HepG2 (cell line): ENCODE measurements around the gene MATK. TPM values are rescaled to one million over a fixed set of nuclear protein-coding genes. Genes with fewer than 3 reads are reported as not detected.

Experiments
- ATAC-seq: fragments of 200-7000 bp; cut with Tn5 transposase; 3 replicates; pipeline ENCODE4 v1.9.1; 2020; ENCODE audit warnings: mild to moderate bottlenecking, moderate library complexity
- BruUV-seq: library from RNA; stranded (reverse); fragments of 400-500 nt; replicated peaks from 2 replicates; lab custom pipeline; 2021; lab: Mats Ljungman, UMichigan
- CTCF ChIA-PET: fragments of 300-600 bp; formaldehyde crosslinking; extraction: SDS; loops from one replicate; lab custom pipeline; 2021; ENCODE audit warnings: low total read pairs, inconsistent platforms, low intra/inter-chr PET ratio; lab: Yijun Ruan, JAX
- POLR2A ChIA-PET: fragments of 350-600 bp; sonication (Branson Sonifier 250); formaldehyde crosslinking; loops from one replicate; lab custom pipeline; 2020; ENCODE audit warnings: antibody characterized with exemption, inconsistent platforms; lab: Yijun Ruan, JAX
- DNase-seq: peaks from one replicate; pipeline ENCODE4 v3.0.0-alpha.2; 2015; ENCODE audit warnings: low spot score
- FAIRE-seq: peaks from 3 replicates; lab custom pipeline; 2011; peaks lifted over from hg19 to GRCh38; lab: Jason Lieb, UNC
- H2AFZ ChIP-seq: one replicate; pipeline ENCODE4 v1.6.1; 2011; ENCODE audit warnings: low read length, inconsistent platforms
- H3K27ac ChIP-seq: fragments of 300-600 bp; 3 replicates; pipeline ENCODE4 v1.8.0; 2011; ENCODE audit warnings: mixed run types, mild to moderate bottlenecking, mixed read lengths, low read length, inconsistent platforms; ENCODE audit not compliant: insufficient read depth; ENCODE audit errors: extremely low read length
- H3K27me3 ChIP-seq, 2 experiments: fragments of 200-600 bp in 1 of 2; 2 replicates in 1 of 2; 3 replicates in 1 of 2; pipeline versions ENCODE4 v1.6.0 to v1.8.0; 2011; ENCODE audit warnings: low read length in 2 of 2, mild to moderate bottlenecking in 2 of 2, moderate library complexity in 2 of 2, inconsistent platforms in 1 of 2; ENCODE audit not compliant: insufficient read depth in 2 of 2, control insufficient read depth in 1 of 2
- H3K36me3 ChIP-seq, 2 experiments: fragments of 200-600 bp in 1 of 2; replicated peaks in 1 of 2; 2 replicates in 1 of 2; 3 replicates in 1 of 2; pipeline versions ENCODE4 v1.5.1 to v1.8.0; 2011; ENCODE audit warnings: low read length in 2 of 2, inconsistent platforms in 1 of 2; ENCODE audit not compliant: insufficient read depth in 2 of 2, control insufficient read depth in 1 of 2
- H3K4me1 ChIP-seq: 2 replicates; pipeline ENCODE4 v1.5.1; 2012; ENCODE audit warnings: low read length, inconsistent platforms; ENCODE audit not compliant: insufficient read depth
- H3K4me2 ChIP-seq: 2 replicates; pipeline ENCODE4 v1.6.0; 2011; ENCODE audit warnings: low read depth, low read length, inconsistent platforms
- H3K4me3 ChIP-seq, 3 experiments: fragments of 200-600 bp in 1 of 3; sonication (generic), shearing (Covaris generic) in 1 of 3; replicated peaks in 1 of 3; 2 replicates each; pipeline ENCODE4 v1.5.1; 2011 to 2016; ENCODE audit warnings: low read length in 3 of 3, inconsistent platforms in 2 of 3, low read depth in 2 of 3, mild to moderate bottlenecking in 2 of 3, control low read depth in 1 of 3, mixed read lengths in 1 of 3; ENCODE audit not compliant: insufficient read depth in 1 of 3
- H3K79me2 ChIP-seq: one replicate; pipeline ENCODE4 v1.6.1; 2011; ENCODE audit warnings: low read length, inconsistent platforms; ENCODE audit not compliant: insufficient read depth
- H3K9ac ChIP-seq: 2 replicates; pipeline ENCODE4 v1.6.0; 2011; ENCODE audit warnings: mild to moderate bottlenecking, low read depth, low read length, inconsistent platforms; ENCODE audit not compliant: insufficient read depth
- H3K9me3 ChIP-seq: 2 replicates; pipeline ENCODE4 v1.5.1; 2012; ENCODE audit warnings: mild to moderate bottlenecking, low read length
- H4K20me1 ChIP-seq: 2 replicates; pipeline ENCODE4 v1.6.0; 2011; ENCODE audit warnings: inconsistent platforms, mild to moderate bottlenecking, low read length, moderate library complexity; ENCODE audit not compliant: insufficient read depth
- CBFB ChIP-seq: sonication (generic); formaldehyde crosslinking; IDR thresholded peaks from 2 replicates; pipeline ENCODE4 v1.4.0; 2020; ENCODE audit warnings: missing genetic modification reagents
- EHMT2 ChIP-seq: fragments of 200-600 bp; sonication (generic); IDR thresholded peaks from 2 replicates; pipeline ENCODE4 v1.7.0; 2017; ENCODE audit warnings: antibody characterized with exemption, low read depth, low read length, borderline replicate concordance
- ELF3 ChIP-seq: IDR thresholded peaks from 2 replicates; pipeline ENCODE4 v1.6.1; 2016; ENCODE audit warnings: missing genetic modification reagents, missing compliant biosample characterization
- HNF1A ChIP-seq, 2 experiments: sonication (generic) in 1 of 2; formaldehyde crosslinking in 1 of 2; IDR thresholded peaks; 2 replicates each; pipeline versions ENCODE4 v1.4.0 to v1.6.1; 2016 to 2020; ENCODE audit warnings: borderline replicate concordance in 1 of 2, low read depth in 1 of 2, mild to moderate bottlenecking in 1 of 2, missing genetic modification reagents in 1 of 2
- ISX ChIP-seq: sonication (generic); formaldehyde crosslinking; conservative IDR thresholded peaks from 2 replicates; pipeline ENCODE4 v1.5.0; 2020; ENCODE audit warnings: missing genetic modification reagents
- KLF6 ChIP-seq: IDR thresholded peaks from 2 replicates; pipeline ENCODE4 v1.8.0; 2016; ENCODE audit warnings: missing biosample characterization, missing genetic modification reagents
- PLRG1 ChIP-seq: fragments of 450-650 bp; conservative IDR thresholded peaks from 2 replicates; pipeline ENCODE4 v1.6.1; 2016
- SAP130 ChIP-seq: IDR thresholded peaks from 2 replicates; pipeline ENCODE4 v1.6.1; 2016; ENCODE audit warnings: low read depth
- SOX6 ChIP-seq, 2 experiments: fragments of 450-650 bp in 1 of 2; sonication (generic) in 1 of 2; formaldehyde crosslinking in 1 of 2; IDR thresholded peaks; 2 replicates each; pipeline versions ENCODE4 v1.4.0 to v1.6.1; 2017 to 2020; ENCODE audit warnings: antibody characterized with exemption in 1 of 2, mild to moderate bottlenecking in 1 of 2, missing genetic modification reagents in 1 of 2
- ZBTB8A ChIP-seq: sonication (generic); formaldehyde crosslinking; IDR thresholded peaks from 2 replicates; pipeline ENCODE4 v1.4.0; 2020; ENCODE audit warnings: mild to moderate bottlenecking, low read depth, missing genetic modification reagents, borderline replicate concordance
- ZNF235 ChIP-seq: sonication (generic); formaldehyde crosslinking; IDR thresholded peaks from 2 replicates; pipeline ENCODE4 v1.8.1; 2023; ENCODE audit warnings: mild to moderate bottlenecking, missing genetic modification reagents, borderline replicate concordance
- ZNF276 ChIP-seq: sonication (generic); formaldehyde crosslinking; IDR thresholded peaks from 2 replicates; pipeline ENCODE4 v1.4.0; 2020; ENCODE audit warnings: mild to moderate bottlenecking, low read depth, missing genetic modification reagents
- ZNF549 ChIP-seq: sonication (generic); formaldehyde crosslinking; IDR thresholded peaks from 2 replicates; pipeline ENCODE4 v1.5.0; 2020; ENCODE audit warnings: missing genetic modification reagents
- WGBS: methylation state at CpG from one replicate; pipeline ENCODE4 v1.1.6; 2017; ENCODE audit warnings: low lambda C conversion rate; 5-methylcytosine and 5-hydroxymethylcytosine counted together
- in situ Hi-C: cut with HindIII; loops from 2 replicates; pipeline ENCODE4 v1.10.0; 2017; ENCODE audit warnings: low pct_unique_long_range_greater_than_20kb; ENCODE audit not compliant: extremely low pct_ligation_motif_present
- intact Hi-C: fragments of 100-400 bp; cut with micrococcal nuclease; formaldehyde crosslinking; loops from one replicate; pipeline ENCODE4 v1.10.0; 2022; ENCODE audit not compliant: unreplicated experiment
- polyA plus RNA-seq, 8 experiments: library from polyadenylated mRNA; depleted of rRNA in 3 of 8; stranded (reverse) in 7 of 8; unstranded in 1 of 8; fragments of >200 nt; fragmentation: Illumina TruSeq in 4 of 8; extraction: Trizol in 4 of 8; gene quantifications; 2 replicates each; pipeline versions ENCODE4 v1.2.1 to v1.2.3, GENCODE V29; 2011 to 2016; ENCODE audit warnings: low read depth in 4 of 8, missing spikeins in 1 of 8, mixed read lengths in 1 of 8; ENCODE audit not compliant: insufficient read depth in 1 of 8
- total RNA-seq, 5 experiments: library from RNA; depleted of rRNA; stranded (reverse); fragments of >200 nt; fragmentation: Illumina TruSeq; extraction: Trizol; gene quantifications; 2 replicates each; pipeline ENCODE4 v1.2.3, GENCODE V29; 2016; ENCODE audit warnings: low read depth in 1 of 5

Gene MATK
- total and polyA plus RNA-seq, 2 of the 13 experiments (the other 11 are each of a cell fraction or from before 2014, with no cell fraction given) = 0.09 TPM; not detected in 1

GRCh38 chr19:3801412-3802096 is 15.4 kb upstream of the MATK start:
- no peak overlapping the region for H2AFZ ChIP-seq
- H3K4me3 ChIP-seq = no peak overlapping the region
- H3K36me3 ChIP-seq = no peaks in the 10 kb centered on the region
- TF ChIP-seq ZNF276 (CRISPR knock-in tag) (no peak), ELF3 (no peak), KLF6 (CRISPR knock-in tag) (no peak), ZNF235 (no peak), EHMT2 (no peak), ISX (no peak), ZNF549 (CRISPR knock-in tag) (no peak), SAP130 (no peak), ZBTB8A (CRISPR knock-in tag) (no peak), HNF1A (IDR thresholded peaks at IDR 0.05; ENCODE audit: low read depth) (no peak), HNF1A (CRISPR knock-in tag; IDR thresholded peaks at IDR 0.05; ENCODE audit: borderline replicate concordance) (no peak), SOX6 (IDR thresholded peaks at IDR 0.05) (no peak), SOX6 (CRISPR knock-in tag; IDR thresholded peaks at IDR 0.05) (no peak), PLRG1 (no peak), CBFB (no peak)
- H3K27ac ChIP-seq = no peak overlapping the region
- WGBS = 11% methylated on average over 11 of the region's 46 CpGs
- no peaks in the 10 kb centered on the region for H3K9me3 ChIP-seq
- ChIA-PET CTCF (no interaction called here), POLR2A (no interaction called here)
- no peaks in the 10 kb centered on the region for H3K79me2 ChIP-seq
- no peaks in the 10 kb centered on the region for H3K4me1 ChIP-seq
- in situ Hi-C loops (no loop called here), intact Hi-C loops (no loop called here)
- no peak overlapping the region for H3K4me2 ChIP-seq
- H4K20me1 ChIP-seq = no peaks in the 10 kb centered on the region
- H3K9ac ChIP-seq = no peak overlapping the region
- no peak for FAIRE-seq
- no peak; the same call in 2 of the 3 replicates for ATAC-seq
- H3K27me3 ChIP-seq = peaks cover 4 to 36% of the 10 kb centered on the region in 2 experiments
- no TSS peak for BruUV-seq
- DNase-seq = no peak
